Stimulated activated CD4-positive, alpha-beta T cell treated with anti-CD3 and anti-CD28 coated beads, Interleukin-4, amount 100 ng/mL, for 24 hours (primary cell): ENCODE results near the gene KLHL29.

ENCODE experiments used
- DNase-seq: peaks from one replicate; pipeline ENCODE4 v3.0.0-alpha.2; 2020

The KLHL29 gene

DNA sequence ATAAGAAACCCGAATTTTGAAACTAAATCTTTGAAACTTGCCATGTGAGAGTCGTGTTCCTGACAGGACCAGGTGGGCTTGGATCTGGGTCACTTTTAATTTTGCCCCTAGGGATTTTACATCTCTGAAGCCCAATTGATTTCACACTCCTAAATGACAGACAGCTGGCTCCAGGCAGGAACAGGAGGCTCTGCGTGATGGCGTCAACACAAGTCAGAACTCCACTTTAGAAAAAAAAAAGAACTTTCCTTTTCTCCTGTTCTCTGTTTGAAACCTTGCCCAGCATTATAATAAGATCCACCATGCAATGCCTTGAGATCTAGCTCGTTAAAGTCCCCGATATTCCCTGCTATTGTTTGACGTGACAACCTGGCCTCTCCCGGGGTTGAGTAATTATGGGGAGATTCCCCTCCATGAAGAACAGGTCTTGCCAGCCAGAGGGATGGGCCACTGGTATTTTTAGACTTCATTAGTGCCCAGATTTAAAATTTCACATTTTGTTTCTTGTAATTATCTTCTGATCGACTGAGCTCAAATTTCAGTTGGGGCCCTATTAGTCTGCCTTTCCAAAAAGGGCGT, 260.3 kb downstream of the KLHL29 start:
- DNase-seq, result no peak

DNA sequence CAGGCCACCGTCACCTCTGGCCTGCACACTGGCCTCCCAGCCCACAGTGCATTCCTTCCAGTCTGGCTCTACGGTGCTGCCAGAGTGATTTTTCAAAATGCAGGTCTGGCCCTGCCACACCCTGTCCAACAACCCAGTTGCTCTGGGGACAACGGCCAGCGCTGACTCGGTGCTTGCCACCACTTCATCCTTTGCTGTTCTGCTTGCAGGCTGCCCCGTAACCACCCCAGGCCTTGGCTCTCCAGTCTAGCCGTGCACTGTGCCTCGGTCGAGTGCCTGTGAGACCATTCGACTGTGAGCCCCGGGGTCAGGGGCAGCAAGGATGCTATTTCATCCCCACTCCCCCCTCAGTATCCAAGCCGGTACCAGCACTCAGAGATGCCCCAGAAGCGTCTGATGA, 262.6 kb downstream of the KLHL29 start:
- no peak for DNase-seq

DNA sequence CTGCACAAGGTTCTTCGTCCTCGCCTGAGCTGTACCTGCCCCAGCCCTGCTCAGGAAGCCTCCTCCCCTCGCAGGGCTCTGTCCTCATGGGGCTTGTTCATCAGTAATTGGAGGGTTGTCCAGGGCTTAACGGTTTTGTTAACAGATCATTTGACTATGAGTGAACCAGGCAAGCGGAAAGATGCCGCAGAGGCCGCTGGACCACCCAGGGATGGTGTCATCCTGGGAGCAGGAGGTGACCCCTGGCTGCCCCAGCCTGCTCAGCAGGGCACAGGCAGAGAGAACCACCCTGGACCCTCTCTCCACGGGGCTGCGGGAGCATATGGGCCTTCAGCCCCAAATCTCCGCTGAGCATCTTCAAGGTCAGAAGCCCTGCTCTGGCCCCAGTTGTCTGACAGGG, 264.3 kb downstream of the KLHL29 start:
- DNase-seq, result no peak

DNA sequence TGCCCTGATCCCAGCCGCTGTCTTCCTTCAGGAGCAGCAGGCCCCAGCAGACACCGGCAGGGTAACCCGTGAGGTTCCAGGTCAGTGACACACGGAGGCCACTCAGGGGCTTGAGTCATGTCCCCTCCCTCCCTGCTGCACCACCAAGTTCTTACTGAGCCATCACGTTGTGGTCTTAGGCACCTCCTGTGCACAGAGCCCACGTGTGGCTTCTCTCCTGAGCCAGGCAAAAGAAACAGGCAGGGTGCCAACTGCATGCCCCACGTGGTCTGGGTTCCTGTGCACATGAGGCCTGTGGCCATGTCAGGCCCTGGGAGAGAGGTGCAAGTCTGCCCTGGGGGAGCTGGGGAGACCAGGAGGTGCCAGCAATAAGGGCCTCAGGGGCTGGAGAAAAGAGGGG, 264.8 kb downstream of the KLHL29 start:
- DNase-seq, result no peak

DNA sequence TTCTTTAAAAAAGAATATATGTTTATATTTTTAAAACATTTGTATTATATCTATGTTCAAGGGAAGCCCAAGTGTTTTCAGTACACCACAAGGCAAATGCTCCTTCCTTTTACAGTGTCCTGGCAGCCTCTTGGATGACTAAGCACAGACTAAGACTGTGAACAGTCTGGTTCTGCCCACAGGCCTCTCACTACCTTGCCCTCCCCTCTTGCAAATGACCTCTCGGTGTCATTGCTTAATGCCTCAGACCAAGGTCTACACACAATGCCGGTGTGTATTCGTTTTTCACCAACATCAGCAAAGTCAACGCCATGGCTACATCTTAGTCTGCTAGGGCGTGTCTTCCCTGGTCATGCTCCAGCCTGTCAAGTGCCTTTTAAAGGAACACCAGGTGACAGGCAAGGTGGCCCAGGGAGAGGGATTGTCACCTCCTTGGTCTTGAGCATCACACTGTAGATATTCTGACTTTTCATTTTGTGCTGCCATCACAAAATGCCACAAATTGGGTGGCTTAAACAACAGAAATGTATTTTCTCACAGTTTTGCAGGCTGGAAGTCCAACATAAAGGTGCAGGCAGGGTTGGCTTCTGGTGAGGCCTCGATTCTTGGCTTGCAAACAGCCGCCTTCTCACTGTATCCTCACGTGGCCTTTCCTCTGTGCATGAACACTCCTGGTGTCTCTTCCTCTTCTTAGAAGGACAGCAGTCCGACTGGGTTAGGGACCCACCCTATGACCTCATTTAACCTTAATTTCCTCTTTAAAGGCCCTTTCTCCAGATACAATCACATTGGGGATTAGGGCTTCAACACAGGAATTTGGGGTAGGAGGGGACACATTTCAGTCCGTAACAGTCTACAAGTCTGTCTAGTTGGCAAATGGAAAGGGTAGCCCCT, 266.5 kb downstream of the KLHL29 start:
- DNase-seq, result no peak

DNA sequence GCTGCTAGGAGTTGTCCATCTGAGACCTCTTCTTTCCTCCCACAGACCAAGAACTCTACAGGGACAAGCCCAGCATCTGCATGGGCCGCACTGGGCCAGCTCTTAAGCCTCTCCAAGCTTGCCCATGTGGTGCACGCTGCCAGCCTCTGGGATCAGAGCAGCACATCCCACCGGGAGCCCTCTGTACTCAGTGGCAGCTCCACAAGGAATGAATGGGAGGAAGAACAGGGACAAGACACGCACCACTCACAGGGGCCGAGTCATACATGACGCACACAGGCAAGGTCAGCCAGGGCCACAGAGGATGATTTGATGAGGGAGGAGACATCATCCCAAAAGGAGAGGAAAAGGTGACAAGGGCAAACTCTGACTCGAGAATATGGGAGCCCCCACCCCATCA, 268.3 kb downstream of the KLHL29 start:
- DNase-seq, result no peak

DNA sequence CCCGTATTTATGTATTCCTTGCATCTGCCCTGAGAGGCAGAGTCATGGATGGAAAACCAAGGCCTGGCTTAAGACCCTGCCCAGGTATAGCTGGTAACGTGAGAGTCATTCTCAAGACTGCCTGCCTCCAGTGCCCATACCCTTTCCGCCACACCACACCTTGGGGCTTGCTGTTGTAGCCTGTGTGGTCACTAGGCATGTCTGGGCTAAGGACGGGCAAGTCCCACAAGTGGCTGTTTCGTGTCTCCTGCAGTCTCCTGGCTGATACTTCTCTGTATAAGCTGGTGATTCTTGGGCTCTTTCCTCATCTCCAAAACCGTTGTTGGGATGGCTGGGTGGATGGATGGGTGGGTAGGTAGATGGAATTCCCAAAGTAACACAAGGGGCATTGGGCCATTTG, 269.8 kb downstream of the KLHL29 start:
- DNase-seq, result no peak

DNA sequence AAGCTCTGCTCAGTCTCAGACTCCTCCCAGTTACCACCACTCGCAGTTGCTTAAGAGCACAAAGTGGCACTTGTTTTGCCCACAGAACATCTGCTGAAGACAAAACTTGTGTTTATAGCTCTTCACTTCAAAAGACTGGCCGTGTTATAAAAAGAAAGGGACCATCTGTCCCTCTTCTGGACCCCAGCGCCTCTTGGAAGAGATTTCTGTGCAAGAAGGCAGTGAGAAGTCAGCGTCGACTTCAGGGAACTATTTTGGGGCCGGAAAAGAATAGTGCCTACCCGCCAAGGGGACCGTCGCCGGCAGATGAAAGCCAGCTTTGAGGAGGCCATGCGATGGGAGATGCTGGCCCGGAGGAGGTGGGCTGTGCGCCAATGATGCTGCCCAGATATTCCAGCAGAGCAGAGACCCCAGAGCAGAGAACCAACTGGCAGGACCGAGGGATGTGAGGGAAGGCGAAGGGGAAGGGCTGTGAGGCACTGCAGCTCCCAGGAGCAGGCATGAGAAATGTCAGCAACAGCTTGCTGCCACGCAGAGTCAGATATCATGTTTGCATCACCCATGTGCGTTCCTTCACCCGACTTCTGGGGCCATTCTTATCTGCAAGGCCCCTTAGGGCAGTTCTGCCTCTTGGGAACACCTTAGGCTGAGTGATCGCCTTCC, 271.1 kb downstream of the KLHL29 start:
- no peak for DNase-seq

DNA sequence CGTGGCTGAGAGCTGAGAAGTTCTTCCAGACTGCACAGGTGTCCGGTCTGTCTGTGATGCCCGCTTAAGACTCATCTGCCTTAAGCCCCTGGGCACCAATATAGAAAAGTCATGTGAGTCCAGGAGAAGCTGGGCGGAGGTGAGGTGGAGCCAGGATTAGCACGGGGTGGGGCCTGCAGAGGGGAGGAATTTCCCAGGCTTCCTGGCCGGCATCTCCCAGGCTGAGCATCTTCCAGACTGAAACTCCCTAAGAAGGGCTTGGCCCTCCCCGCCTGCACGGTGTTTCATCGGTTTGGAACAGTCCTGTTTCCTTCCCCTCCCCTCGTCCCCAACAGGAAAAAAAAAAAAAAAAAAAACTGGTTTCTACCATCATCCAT, 271.6 kb downstream of the KLHL29 start:
- DNase-seq, result no peak

DNA sequence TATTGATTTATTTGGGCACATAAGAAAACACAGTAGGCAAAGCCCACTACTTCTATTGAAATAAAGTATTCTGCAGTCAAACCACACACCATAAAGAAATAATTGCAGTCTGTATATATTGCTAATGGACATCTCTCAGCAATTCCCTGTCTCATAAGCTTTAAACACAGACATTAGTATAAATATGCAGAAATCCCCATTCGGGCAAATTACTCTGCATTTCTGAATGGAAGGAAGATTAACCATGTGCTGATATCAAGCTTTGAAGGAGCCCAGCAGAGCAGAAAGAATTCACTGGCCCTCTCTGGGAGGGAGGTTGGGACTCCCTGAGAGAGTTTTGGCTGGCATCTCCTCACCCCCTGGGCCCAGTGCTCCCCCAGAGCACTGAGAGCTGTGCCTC, 272.4 kb downstream of the KLHL29 start:
- DNase-seq, result no peak

DNA sequence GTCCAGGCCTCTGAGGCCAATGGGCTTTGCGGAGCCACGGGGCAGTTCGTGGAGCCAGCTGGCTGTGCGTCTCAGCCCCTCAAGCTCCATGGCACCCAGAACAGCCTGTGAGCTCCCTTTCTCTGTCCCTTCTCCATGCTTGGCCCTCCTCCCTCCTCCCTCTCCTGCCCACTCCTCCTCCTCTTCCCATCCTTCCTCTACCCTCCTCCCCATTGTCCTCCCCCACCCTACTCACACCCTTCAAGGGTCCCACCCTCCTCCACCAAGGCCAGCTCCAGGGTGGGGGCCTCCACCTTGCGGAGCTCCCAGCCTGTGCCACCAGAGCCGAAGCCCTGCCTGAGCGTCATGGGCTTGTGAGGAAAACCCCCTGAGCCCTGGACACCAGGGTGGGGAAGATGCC, 273.0 kb downstream of the KLHL29 start:
- DNase-seq, result no peak

DNA sequence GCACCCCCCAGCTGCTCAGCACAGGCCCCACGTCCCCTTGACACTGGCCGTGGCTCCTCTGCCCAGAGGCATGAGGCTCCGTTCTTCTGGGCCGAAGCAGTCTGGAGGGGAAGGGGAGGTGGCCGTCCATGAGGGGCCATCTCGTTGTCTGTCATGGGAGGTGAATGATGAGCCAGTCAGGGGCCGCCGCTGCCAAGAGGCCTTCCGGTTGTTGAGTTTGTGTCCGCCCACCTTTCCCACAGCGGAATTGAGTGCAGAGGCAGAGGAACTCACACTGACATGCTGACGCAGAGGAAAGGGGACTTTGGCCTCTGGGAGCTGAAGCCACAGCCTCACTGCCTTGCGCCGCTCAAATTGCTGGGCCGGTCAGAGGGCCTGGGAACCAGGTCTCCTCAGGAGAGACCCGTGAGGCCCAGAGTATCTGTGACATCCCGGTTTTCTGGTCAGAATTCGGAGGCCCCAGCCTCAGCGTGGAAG, 273.5 kb downstream of the KLHL29 start:
- DNase-seq, result peak; percentile 9

DNA sequence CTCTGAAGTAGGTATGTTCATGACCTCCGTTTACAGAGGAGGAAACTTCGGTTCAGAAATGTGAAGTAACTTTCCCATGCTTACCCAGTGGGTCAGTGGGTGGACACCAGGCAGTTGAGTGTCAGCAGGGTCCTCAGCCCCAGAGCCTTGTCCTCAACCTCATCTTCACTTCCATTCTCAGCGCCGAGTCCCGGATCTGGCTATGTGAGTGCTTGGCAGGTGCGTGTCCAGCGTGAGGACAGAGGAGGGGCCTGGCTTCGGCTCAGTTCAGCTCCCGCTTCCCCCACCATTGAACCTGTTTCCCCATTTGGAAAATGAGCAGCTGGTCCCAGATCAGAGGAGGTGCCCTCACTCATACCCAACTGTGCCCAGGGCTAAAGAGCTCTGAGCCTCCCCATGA, 274.3 kb downstream of the KLHL29 start:
- DNase-seq, result no peak

DNA sequence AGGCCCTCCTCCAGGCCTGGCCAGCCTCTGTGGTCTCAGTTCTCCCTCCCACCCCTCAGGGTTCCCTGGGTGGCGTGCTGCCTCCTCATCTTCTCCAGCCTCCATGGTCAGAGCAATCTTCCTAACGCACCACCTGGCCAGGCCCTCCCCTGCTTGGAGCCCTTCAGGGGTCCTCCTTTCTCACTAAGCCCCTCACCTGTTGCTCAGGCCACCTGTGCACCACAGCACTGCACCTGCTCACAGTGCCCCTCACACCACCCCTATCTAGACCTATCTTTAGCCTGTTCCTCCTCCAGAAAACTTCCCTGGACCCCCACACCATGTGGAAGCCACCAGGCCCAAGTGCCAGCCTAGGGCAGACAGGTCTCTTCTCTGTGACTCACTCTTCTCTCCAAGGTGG, 274.8 kb downstream of the KLHL29 start:
- no peak for DNase-seq

DNA sequence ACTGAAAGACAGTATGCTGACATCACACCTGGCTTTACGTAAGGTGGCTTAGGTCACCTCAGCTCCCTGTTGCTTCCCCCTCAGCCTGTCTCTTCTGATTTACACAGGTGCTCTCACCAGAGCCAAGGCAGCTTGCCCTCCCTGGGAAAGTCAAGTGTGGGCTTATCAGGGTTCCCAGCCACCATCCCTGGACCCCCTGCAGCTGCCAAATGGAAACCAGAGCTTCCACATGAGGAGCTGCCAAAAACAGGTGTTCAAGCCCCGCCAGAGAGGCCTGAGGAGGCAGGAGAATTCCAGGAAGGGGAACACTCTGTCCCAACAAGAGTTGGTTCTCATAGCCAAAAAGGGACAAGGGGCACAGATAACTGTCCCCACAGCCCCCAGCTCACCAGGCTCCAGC, 275.3 kb downstream of the KLHL29 start:
- DNase-seq, result no peak

DNA sequence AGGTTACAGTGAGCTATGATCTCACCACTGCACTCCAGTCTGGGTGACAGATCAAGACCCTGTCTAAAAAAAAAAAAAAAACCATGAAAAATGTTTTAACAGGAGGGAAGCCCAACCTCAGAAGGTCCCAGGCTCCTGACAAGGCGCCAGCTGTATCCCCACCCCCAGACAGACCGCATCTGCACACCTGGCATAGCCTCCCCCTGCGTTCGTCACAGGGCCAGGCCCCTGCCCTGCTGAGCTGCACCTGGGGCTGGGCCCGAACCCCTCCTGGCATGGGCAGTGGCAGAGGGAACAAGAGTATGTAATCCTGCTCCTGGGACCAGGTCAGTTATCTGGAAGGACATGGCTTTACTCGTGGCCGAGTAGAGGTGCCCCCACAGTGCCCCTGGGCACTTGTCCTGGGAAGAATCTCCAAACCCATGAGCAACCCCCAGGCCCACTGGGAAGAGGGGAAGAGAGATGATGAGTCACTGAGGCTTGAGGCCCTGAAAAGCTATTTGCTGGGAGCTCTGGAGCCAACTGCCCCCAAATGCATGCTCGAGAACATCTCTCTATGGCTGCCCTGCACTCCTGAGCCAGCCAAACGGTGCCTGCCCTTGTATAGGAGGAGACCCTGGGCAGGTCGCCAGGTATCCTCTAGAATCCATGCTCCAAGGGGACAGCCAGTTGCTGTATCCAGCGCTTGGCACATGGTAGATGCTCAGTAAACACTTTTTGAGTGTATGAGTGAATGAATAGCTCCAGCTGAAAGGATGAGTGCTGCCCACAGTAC, 276.5 kb downstream of the KLHL29 start:
- no peak for DNase-seq

DNA sequence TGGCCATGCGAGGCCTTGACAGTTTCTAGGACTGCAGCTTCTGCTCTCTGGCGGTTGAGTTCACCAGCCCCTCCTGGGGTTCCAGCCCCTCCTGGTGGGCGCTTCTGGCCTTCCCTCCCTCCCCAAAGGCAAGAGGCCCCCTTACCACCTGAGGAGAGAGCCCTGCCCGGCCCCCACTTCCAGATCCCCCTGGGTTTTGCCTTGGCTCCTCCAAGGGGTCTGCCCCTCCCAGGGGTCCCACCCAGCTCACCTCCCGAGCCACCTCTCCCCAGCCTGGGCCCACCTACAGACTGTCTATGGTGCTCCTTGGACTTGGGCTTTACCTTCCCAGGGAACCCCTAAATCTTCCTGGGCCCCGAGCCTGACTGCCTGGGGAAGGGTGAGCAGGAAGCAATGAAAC, 277.5 kb downstream of the KLHL29 start:
- DNase-seq, result no peak

DNA sequence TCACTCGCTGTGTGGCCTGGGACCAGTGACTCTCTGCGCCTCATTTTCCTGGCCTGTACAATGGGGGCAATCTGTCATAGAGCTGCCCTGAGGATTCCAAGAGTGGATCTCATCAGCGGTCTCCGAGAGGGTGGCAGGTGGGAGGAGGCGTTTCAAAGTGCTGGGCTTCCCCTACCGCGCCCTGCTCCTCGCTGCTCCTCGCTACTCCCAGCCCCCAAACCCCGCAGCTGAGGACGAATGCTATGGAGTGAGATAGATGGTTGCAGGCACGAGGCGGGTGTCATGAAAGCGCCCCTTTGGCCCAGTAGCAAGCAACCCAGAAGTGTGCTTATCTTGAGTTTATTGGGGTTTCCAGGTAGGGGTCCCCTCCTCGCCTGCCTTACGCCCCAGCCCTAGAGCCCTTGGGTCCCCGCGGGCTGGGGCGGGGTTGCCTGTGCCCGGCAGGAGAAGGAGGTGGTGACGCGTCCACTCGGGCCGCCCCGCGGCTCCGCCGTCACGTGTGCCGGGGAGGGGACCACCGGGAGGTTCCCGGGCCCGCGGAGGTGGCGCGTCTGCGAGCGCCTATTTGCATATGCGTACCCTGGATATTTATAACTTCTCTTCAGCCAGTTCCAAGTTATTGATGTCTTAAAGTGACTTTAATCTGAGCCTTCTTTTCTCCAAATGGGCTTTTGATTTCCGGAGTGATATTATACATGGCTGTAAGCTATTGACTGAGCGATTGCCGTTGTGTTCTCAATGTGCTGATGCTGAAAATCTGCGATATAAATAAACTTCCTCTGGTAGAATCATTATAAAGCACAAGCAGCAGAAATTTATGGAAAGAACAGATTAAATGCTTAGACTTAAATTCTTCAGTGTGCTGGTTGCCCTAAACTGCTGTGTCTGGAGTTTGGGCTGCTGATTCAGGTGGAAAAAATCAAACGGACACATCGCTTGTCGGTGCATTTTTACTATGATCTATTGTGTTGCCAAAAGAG, 278.3 kb downstream of the KLHL29 start:
- DNase-seq, result no peak

DNA sequence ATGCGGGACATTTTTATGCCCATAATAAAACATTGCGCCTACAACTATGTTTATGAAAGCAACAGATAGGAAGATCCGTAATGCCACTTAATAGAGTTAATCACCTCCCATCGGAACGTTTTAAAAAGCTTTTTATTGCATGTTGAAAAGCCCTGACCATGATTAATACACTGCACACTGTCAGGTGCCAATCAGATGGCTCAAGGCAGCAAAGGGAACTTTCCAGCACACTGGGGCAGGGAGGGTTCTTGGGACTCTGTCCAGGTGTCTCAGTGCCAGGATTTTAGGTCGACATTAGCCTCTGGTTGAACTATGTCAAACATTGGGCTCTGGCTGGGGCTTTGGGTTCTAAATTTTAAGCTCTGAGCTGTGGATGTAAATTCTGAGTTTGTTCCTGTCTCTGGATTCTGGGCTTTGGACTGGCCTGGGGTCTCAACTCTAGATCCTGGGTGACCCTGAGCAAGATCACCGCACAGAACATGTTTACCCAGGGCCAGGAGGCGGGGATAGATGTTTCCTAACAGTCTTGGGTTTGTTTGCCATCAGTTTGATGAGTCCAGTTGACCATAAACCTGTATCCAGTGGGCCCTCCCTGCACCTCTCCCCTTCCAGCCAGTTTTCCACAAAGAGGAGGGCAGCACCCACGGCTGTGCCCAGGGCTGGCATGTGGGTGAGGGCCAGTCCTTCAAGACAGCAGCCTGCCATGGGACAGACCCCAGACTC, 279.2 kb downstream of the KLHL29 start:
- no peak for DNase-seq

DNA sequence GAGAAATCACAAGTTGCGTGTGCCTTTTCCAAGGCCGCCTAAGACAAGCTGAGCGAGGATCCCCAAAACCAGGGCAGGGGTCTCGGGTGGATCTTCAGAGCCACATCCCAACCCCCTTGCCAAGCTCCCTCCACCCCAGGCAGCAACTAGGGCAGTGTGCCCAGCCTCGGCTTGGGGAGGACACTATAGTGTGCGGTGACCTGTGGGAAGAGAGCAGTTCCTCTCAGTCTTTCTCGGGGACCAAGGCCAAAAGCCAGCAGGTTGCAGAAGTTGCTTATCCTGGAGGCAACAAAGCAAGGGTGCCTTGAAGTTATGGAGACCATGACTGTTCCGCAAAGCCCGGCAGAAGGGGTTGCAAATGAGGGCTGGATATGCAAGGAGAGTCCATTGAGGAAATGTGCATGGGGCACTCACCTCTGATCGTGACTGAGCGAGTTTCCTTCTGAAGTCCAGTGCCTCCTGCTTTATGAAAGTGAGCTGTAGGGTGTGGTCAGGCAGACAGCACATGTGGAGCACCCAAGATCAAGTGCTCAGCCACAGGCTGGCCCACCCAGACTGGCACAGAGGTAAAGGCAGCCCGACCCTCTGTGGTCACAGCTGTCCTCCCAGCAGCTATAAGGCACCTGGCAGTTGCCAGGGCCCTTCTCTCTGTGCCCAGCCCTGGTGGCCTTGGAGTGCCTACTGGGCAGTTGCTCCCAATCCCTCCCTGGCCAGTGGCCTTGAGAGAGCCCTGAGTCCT, 281.4 kb downstream of the KLHL29 start:
- DNase-seq, result no peak

DNA sequence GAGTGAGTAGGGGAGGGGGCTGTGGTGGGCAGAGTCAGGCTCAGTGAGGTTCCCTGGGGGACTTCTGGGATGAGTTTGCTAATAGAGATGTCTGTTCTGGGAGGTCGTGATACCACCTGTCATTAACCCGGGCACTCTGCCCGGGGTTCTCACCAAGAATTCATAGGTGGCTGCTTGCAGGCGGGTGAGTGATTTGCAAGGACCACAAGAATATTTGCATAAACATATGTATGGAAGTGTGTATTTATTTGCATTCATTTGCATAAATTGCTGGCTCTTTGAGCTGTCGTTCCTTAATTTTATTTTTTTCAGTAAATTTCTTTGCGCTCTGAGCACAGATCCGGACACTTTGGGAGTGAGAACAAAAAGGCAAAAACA, 282.0 kb downstream of the KLHL29 start:
- DNase-seq, result no peak
